Activated T-helper 9 cell treated with anti-CD3 and anti-CD28 coated beads, Interleukin-2, amount 50 U/mL, for 16 hours (primary cell): Measurements from ENCODE around the gene GJA9.
"Not testable (repeated sequence)": the region's sequence is repeated elsewhere in the genome, so short reads cannot be mapped to it uniquely, and the experiment has no call there.

Experiments
- DNase-seq: peaks from one replicate; pipeline ENCODE4 v3.0.0-alpha.2; 2020; ENCODE audit warnings: low read depth

GJA9 gene

DNA sequence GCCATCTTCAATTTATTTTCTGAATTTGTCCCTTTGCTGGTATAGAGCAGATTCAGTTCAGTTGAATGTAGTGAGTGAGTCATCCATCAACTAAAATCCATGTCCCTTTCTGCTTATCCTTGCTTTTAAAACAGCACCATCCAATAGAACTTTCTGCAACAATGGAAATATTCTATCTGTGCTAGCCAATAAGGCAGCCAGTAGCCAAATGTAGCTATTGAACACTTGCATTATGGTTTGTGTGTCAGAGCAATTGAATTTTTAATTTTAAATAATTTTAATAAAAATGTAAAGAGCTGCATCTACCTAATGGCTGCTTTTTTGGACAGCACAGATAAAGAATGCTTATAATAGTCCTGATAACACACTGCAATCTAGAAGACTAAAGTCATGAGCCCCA is at the start of gene GJA9:
GJA9 (minus strand) TSS at position 101 of the 400 bp plus-strand sequence. CDS start 5,489 bp downstream, outside the sequence.
- DNase-seq: no peak

DNA sequence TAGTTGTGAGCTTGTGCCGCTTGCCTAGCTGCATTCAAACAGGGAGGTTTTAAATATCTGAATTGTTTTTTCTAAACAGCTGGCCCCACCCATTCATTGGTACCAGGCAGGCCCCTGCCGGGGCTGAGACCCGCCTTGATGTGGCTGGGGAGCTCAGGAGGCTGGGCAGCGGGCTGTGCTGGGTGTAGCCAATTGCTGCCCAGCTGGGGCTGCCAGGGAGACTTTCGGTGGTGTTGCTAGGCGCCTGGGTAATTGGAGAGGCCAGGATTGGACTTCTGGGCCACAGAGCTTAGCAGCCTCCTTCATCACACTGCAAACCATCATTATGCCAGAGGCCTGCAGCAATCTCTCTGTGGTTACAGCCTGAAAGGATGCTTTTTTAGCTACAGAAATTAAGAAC is 48.1 kb upstream of the GJA9 start:
- DNase-seq: no peak

DNA sequence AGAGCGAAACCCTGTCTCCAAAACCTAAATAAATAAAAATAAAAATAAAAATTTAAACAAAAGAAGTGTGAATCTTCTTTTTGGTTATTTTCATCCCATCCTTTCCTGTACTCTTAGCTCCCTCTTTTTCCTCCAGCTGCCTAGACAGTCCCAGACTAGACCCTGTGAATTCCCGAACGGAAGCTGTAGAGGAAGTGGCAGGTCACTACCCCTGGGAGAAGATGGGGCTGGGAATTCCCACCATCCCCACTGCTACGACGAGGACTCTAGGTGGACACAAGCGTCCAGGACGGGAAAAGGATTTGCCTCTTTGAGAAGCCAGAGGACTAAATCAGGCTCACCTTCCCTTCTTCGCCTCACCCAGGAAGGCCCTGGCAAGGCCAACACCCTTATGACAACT is 47.7 kb upstream of the GJA9 start:
- no peak for DNase-seq

DNA sequence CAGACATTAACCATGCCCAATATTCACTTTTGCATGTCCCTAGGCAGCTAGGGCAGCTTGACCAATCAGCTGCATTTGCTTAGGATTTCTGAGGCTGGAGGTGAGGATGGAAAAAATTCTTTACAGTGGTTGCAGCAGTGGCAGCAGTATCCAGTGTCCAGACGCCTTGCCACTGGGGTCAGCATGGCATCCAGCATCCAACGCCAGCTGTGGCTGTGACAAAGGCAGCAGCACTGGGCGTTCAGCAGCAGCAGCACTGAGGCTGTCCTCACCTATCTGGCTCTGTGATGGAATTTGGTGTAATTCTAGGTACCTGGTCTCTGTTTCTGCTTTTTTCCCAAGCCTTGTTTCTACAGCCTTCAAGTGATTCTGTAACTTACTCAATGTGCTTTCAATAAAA is 44.7 kb upstream of the GJA9 start:
- no peak for DNase-seq

DNA sequence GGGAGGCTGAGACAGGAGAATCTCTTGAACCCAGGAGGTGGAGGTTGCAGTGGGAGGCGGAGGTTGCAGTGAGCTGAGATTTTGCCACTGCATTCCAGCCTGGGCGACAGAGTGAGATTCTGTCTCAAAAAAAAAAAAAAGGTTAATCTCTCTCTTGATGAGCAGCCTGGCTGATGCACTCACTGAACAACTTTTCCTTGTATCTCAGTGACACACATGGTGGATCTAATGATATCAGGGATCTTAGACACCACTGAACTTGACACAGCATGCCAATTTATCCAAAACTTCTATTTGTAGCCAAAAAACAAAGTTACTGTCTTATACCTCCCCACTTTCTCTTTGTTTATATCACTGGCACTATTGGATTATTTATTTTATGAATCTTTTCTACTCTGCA is 44.0 kb upstream of the GJA9 start:
- DNase-seq: no peak

DNA sequence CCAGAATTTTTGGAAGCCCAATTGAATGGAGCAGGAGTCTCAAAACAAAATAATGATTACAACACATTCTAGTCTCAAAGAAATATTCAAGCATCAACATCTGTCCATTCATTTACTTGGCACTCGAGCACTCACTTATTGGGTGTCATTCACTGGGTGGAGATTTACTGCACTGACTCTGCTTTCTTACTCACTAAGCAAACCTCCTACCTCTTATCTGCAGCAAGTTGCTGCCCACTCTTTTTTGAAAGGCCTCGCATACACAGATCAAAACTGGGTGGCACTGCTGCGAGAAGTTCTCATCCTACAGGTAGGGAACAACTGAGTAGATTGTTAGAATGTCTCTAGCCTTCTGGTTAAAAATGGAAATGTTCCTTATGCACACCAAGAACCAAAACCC is 42.2 kb upstream of the GJA9 start:
- DNase-seq: no peak

DNA sequence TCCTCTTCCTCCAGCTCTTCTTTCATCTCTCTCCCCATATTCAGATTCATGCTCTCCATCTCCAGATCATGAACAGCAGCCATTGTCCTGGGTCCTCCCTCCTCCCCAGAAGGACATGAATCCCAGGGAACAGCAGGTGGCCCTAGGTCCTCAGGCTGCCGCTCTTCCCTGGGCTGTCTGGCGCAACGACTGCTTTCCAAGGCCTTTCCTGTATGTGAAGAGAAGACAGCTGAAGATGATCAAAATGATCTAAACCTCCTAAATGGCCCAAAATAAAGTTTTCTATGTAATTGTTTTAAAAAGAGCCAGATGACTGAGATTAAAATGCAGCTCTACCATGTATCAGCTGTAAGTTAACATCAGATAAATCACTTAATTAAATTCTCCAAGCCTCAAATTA is 37.7 kb upstream of the GJA9 start:
- DNase-seq: no peak

DNA sequence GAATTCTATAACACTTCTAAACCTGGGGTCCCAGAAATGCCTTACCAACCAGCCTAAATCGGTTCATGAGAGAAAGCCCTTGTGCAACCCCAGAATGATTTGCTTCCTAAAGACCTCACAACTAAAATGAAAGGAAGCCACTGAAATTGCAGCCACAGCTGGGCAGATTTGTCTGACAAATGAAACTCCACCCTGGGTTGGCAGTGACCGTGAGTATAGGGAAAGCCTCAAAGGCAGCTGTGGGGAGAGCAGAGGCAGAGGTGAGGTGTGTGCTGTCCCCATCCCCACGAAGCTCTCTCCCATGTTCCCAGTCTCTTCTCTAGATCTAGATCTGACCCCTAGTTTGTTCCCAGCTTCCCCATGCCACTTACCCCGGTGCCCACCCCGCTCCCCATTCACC is 37.2 kb upstream of the GJA9 start:
- DNase-seq: no peak

DNA sequence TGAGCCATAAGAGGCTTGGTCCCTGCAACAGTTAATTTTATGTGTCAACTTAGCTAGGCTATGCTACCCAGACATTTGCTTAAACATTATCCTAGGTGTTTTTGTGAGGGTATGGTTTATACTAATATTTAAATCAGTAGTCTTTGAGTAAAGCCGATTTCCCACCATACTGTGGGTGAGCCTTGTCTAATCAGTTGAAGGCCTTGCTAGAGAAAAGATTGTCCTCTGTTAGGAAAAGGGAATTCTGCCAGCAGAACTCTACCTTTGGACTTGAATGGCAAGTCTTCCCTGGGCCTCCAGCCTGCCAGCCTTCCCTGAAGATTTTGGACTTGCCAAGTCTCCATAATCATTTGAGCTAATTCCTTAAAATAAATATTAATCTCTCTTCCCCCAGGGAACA is 36.4 kb upstream of the GJA9 start:
- DNase-seq: no peak

DNA sequence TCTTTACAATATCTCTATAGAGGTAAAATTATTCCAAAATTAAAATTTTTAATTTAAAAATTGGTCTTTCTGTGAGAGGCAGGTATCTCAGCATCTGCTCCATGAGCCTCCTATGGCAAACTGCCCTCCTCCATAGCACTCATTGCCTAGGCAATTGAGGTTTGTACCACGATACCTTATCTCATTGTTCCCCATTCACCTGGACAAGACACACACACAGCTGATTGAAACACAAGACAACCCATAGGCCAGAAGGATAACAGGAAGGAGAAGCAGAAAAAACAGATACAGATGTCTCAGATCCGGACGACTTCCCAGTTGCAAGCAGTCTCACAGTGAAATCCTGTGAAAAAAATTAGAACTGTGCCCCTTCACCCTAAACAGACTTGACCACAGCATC is 36.0 kb upstream of the GJA9 start:
- no peak for DNase-seq

DNA sequence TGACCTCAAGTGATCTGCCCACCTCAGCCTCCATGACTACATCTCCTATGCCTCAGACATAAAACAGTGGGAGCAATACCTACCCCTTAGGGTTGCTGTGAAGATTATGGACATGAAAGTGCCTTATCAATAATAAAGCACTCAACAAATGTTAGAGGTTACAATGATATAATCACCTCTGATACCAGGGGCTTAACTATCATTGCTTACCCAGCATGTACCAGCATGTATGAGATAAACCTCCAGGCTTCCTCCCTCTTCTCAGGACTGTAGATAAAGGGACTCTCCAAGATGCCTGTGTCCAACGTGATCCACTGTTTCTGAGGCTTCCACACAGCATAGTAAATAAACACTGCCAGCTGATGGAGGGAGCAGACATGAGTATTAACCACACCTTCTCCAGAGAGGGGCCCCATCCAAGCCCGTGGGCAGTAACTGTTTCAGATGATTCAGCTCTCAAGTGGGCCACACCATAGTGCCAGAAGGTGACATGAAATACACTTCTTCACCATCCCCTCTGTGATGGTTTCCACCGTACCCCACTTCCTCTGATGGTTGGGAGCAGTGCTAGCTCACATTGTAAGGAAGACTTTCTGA is 34.1 kb upstream of the GJA9 start:
- DNase-seq: no peak

DNA sequence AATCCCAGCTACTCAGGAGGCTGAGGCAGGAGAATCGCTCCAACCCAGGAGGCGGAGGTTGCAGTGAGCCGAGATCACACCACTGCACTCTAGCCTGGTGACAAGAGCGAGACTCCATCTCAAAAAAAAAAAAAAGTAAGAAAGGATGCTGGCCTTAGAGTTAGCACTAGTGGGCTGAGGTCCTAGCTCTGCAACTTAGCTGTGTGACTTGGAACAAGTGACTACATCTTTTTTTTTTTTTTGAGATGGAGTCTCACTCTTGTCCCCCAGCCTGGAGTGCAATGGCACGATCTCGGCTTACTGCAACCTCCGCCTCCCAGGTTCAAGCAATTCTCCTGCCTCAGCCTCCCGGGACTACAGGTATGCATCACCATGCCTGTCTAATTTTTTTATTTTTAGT is 33.5 kb upstream of the GJA9 start:
- not testable (repeated sequence) for DNase-seq

DNA sequence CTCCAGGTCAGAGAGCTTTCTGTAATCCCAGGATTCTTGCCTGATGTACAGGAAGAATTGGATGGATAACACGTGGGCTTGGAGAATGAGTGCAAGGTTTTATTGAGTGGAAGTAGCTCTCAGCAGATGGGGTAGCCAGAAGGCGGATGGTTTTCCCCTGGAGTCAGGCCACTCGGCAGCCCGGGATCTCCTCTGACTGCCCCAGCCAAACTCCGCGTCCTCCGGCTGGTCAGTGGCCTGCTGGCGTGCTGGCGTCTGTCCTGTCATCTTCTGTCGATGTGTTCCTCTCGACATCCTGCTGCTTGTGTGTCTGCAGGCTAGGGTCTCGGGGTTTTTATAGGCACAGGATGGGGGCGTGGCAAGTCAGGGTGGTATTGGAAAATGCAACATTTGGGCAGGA is 27.4 kb upstream of the GJA9 start:
- no peak for DNase-seq

DNA sequence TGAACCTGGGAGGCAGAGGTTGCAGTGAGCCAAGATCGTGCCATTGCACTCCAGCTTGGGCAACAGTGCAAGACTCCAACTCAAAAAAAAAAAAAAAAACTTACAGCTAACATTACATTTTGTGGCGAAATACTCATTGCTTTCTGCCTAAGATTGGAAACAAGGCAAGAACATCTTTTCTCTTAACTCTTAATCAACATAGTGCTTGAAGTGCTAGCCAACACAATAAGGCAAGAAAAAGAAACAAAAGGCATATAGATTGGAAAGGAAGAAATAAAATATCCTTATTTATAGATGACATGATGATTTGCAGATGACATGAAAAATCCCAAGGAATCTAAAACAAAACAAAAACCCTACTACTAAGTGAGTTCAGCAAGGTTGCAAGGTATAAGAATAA is 24.6 kb upstream of the GJA9 start:
- no peak for DNase-seq

DNA sequence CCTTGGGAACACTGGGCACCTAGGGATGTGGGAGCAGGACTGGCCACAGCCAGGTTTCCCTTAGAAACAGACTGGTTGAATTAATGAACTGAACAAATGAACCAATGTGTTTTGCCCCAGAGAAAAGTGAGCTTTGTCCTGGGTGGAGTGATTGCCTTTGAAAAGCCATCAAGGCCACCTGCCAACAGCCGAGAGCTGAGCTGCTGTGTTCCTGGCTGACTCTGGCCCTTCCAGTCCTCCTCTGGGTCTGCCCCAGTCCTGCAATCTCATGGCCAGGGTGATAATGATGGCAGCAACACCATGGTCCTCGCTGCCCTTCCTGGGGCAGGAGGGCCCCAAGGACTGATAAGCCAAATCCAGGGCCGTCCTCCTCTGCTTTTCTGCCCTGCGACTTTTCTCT is 18.2 kb upstream of the GJA9 start:
- DNase-seq: no peak

DNA sequence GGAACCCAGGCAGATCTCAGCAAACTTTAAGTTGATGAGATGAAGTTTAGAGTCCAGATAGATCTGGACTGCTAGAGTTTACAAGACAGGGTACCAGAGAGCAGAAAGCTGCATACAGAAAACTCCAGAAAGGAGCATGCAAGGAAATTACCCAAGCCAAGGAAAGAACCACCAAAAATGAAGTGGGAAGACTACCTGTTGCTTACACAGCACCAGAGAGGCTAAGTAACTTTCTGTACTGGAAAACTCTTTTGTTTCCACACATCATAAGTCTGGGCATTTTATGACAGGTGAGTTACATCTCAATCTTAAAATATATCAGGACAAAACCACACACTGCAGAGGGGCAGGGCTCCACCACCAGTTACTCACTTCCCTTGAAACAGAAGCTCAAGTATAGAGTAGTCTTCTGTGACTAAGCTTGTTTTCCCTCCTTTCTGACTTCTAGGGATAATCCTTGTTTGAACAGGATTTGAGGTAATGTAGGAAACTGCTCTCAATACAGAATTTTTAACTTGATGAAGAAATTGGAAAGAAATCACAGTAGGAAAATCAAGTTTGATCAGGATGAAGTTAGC is 17.4 kb upstream of the GJA9 start:
- DNase-seq: no peak

DNA sequence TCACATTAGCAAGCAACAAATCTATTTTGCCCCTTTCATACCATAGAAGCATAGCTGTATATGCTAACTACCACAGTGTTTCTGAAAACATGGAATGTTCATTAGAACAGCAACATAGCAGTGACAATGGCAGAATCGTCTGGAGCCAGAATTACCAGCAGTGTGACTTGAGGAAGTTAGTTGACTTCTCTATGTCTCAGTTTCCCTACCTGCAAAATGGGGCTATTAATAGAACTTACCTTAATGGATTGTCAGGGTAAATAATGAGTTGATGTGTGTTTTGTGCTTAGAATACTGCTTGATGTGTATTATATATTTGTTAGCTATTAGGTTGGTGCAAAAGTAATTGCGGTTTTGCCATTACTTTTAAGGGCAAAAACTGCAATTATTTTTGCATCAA is 14.8 kb upstream of the GJA9 start:
- DNase-seq: no peak

DNA sequence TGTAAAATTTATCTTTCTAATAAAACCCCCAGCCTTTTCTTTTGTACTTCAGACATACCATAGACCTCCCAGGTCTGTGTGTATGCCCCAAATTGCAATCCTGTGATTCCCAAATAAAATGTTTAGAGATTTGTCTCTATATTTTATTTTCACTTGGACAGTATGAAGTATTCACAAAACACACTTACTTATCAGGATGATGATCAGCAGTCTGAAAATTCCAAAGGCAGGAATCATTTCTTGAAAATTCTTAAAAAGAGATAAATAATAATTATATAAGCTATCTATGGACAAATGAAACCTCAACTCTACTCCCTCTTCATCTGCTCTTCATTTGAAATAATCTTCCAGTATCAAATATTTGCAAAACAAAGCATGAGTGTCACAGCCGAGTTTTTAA is 11.6 kb upstream of the GJA9 start:
- no peak for DNase-seq

DNA sequence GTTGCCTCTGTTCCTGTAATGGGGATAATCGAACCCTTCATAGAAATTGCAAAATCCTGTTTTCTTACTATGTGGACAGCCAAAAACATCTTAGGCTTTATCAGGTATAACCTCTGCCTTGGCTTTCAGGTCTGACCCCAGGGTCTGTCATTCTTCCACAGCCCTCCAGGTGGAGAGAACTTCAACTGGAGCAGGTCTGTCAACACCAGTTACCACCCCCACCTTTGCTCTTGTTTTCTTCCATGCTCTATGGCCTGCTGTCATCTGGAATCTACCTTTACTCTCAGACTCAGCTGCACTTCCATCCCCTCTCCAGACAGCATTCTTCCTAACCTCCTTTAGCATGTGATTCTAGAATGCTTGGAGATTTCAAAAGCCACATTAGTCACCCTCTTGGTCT is 10.4 kb upstream of the GJA9 start:
- DNase-seq: no peak

DNA sequence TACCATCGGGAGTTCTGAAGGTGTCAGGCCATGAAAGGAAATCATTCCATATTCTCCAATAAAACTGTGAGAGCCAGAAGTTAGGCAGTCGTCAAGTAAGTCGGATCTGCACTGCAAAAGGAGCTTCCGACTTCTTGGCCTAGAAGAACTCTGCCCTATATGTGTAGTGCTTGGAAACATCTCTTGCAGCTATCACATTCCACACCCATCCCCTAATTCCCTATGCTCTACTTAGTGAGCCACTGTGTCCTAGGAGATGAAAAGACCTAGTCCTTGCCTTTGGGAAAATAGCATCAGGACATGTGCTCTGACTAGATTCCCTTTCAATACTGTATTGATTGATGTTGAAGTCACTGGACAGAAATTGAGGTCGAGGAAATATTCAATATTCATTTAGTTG is 8.2 kb upstream of the GJA9 start:
- no peak for DNase-seq

DNA sequence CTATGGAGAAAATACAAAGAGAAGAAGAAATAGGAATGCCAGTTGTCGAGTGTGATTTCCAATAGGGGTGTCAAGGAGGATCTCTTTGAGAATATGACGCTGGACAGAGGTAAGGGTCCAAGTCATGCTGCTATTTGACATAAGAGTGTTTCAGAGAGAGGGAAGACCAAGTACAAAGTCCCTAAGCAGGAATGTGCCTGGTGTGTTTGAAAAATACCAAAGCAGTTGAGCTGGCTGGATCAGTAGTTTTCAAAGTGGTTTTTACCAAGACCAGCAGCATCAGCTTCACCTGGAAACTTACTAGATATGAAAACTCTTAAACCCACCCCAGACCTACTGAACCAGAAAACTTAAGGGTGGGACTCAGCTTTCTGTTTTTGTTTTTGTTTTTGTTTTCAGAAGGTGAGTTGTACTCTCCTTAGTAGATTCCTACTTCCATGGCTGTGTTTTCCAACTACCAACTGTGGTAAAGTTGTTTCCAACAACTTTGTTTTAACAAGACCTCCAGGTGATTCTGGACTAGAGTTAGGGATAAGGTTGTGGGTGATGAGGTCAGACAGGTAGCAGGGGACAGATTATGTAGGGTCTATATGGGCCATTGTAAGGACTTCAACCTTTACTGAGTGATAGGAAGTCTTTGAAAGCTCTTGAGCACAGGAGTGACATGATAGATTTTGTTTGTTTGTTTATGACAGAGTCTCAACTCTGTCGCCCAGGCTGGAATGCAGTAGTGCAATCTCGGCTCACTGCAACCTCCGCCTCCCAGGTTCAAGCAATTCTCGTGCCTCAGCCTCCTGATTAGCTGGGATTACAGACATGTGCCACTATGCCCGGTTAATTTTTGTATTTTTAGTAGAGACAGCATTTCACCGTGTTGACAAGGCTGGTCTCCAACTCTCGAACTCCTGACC is 7.3 kb upstream of the GJA9 start:
- no peak for DNase-seq

DNA sequence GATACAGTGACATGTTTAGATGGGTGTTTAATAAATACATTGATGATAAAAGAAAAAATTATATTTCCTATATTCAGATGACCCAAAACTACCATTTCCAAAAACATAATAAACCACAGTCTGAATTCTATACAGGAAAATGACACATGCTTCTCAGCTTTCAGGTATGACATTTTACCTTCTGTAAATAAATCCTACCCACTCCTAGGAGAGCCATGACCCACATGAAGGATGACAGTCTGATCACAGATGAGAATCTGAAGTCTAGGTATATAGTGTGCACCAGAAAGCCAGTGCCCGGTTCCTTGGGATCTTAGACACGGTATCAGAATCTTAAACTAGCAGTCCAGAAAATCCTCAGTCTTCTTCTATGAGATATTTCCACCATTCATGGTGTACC is 3.7 kb upstream of the GJA9 start:
- DNase-seq: no peak

DNA sequence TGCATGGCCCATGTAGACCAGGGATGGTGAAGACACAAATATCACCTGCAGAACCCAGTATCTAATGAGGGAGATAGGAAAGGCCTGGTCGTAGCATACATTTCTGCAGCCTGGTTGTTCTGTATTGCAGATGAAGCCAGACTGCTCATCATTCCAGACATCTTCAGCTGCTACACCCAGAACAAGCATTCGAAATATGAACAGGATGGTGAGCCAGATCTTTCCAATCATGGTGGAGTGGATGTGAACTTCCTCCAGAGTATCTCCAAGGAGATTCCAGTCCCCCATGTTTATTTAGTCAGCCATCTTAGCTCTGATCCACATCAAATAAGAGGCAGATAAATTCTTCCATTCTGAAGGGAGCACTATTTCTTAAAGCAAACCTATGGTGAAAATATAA is 5.6 kb downstream of the GJA9 start:
- no peak for DNase-seq
